ENCODE results near the gene NANOG.

- TF ChIP-seq CTCF (IDR thresholded peaks at IDR 0.05) (no peak), POLR2A (IDR thresholded peaks at IDR 0.05) (no peak), EP300 (IDR thresholded peaks at IDR 0.05; ENCODE audit: low read depth) (no peak), POLR2AphosphoS5 (IDR thresholded peaks at IDR 0.05) (no peak)
These were observed 46.6 kb downstream of the NANOG start for GRCh38 chr12:7835766-7836165.
